M059J (cell line): Measurements from ENCODE around the gene CPTP. TPM values are rescaled to one million over a fixed set of nuclear protein-coding genes. Genes with fewer than 3 reads are reported as not detected.
A peak's percentile ranks its signal among the peaks of the same experiment; 100 is the strongest.
"Not testable (repeated sequence)": the region's sequence is repeated elsewhere in the genome, so short reads cannot be mapped to it uniquely, and the experiment has no call there.

Source experiments
- DNase-seq: peaks from one replicate; pipeline ENCODE4 v3.0.0-alpha.2; 2012; ENCODE audit warnings: low read depth
- total RNA-seq: library from RNA; depleted of rRNA; stranded (reverse); fragments of >200 nt; shearing (Covaris generic); gene quantifications from 2 replicates; pipeline ENCODE4 v1.2.3, GENCODE V29; 2014

Gene CPTP
- total RNA-seq, 1 experiment from 2014 or later: 35.1 TPM

- DNase-seq: no peak
Measured at GRCh38 chr1:1306661-1307260, 17.8 kb upstream of the CPTP start.

DNA sequence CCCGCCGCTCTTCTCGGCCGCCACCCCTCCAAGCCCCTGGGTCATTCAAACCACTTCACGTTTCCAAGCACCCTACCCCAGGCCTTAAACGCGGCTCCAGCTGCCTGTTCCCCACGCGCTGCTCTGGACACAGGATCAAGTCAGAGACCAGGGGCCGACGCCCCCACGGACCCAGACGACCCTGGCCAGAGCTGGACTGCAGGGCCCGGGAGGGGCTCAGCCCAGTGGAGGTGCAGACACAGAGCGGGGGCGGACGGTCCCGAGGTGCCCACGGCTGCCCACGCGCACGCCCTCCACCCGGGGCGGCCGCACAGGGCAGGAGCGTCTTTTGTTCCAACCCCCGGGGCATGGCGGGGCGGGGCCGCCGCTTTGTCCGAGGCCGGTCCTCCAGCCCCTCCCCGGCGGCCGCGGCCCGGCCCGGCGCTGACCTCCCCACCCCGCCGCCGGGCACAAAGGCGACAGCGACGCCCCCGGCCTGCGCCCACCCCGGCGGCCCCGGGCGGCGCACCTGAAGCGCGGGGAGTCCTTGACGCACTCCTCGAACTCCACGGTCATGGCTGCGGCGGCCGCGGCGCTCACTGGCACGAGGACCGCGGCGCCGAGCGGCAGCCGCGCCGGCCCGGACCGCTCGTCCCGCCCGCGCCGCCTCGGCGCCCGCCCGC, 17.2 kb upstream of the CPTP start:
- peak; percentile 47 for DNase-seq

- DNase-seq: peak; percentile 88
Measured at GRCh38 chr1:1307923-1308755, 16.5 kb upstream of the CPTP start, which contains the start of the genes ACAP3 and PUSL1. Gene ACAP3, minus strand, starts transcription at chr1:1307930. Its CDS starts 115 bp downstream, at chr1:1307815. Gene PUSL1, plus strand, starts transcription at chr1:1308597. Its CDS starts 47 bp downstream, at chr1:1308644.

DNA sequence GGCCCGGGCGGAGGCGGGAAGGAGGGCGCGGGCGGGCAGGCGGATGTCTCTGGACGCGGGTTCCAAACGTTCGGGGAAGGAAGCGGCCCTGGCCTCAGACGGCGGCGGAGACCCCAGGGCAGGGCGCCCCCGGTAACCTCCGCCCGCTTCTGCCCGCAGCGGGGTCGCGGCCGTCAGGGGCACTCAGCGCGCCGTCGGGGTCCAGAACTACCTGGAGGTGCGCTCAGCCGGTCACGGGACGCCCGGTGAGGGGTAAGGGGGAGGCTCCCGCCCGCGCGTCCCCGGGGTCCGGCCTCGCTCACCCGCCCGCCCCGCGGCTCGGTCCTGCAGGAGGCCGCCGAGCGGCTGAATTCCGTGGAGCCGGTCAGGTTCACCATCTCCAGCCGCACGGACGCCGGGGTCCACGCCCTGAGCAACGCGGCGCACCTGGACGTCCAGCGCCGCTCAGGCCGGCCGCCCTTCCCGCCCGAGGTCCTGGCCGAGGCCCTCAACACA, 15.8 kb upstream of the CPTP start:
- no peak for DNase-seq

DNA sequence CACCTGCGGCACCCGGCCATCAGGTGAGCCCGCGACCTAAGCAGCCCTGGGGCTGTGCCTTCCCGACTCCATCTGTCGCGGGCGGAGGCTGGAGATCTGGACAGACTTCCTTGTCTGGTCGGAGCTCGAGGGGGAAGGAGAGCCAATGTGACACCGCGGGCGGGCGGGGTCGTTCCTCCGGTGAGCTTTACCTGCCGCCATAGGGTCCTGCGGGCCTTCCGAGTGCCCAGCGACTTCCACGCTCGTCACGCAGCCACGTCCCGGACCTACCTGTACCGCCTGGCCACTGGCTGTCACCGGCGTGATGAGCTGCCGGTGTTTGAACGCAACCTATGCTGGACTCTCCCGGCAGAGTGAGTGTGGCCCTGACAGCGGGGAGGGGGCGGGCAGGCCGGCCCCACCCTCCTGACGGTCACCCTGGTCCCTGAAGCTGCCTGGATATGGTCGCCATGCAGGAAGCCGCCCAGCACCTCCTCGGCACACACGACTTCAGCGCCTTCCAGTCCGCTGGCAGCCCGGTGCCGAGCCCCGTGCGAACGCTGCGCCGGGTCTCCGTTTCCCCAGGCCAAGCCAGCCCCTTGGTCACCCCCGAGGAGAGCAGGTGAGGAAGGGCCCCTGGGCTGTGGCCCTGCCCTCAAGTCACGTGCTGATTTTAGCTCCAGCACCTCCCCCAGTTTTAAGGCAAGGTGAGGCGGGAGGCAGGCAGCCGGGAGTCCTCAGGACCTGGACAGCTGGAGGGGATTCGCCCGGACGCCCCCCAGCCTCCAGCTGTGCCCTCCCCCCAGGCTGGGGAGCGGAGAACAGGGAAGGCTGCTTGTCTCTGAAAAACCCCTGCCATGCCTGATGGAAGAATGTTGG, 15.1 kb upstream of the CPTP start:
- DNase-seq: no peak

DNA sequence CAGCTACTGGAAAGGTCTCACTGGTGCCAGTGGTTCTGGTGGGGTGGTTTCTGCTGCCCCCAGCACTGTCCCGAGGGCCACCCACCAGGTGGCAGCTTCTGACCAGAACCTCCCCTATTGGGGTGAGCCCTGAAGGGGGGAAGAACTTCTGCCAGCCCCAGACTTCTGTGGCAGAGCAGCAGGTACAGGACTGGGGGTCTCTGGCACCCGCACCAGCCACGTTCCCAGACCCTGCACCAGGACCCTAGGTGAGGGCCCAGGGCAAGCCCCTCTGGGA, 14.6 kb upstream of the CPTP start:
- DNase-seq: no peak

GRCh38 chr1:1310476-1311053, 14.0 kb upstream of the CPTP start:
- DNase-seq: no peak

DNA sequence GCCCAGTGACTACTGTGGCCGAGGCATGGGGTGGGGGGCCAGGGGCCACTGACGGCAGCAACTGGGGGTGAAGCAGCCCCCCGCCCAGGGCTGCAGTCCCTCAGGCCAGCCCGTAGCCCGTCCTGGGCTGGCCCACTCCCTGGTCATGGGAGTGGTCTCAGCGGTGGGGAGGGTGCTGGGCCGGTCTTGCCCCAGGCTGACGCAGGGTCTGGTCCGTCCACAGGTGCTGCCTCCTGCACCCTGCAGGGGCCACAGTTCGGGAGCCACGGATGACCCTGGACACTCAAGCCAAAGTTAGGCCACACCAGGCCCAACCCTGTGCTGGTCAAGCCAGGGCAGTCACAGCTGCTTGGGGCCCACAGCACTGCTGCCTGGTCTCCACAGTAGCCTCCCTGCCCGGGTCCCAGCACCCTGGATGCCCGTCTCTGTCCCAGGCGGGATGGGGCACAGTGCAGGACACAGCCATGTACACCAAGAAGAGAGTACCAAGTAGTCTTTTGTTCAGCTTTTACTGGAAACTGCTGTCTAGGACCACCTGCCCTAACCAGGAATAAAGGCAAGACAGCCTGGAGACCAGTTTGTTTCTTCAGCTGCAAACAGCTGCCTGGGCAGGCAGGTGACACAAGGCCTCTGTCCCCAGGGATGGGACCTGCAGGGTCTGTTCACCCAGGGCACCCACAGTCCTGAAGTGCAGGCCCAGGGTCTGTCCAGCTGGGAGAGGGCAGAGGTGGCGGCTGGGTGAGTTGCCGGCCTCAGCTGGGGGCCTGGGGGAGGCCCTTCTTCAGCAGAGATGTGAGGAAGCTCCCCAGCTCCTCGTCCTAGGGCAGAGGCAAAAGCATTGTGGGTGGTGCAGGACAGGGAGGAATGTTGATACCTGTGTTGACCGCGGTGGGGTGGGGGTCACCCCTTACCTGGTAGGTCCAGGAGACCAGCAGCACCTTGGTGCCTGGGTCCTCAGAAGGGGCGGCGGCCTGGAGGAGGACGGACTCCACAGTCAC, 13.2 kb upstream of the CPTP start:
- no peak for DNase-seq

DNA sequence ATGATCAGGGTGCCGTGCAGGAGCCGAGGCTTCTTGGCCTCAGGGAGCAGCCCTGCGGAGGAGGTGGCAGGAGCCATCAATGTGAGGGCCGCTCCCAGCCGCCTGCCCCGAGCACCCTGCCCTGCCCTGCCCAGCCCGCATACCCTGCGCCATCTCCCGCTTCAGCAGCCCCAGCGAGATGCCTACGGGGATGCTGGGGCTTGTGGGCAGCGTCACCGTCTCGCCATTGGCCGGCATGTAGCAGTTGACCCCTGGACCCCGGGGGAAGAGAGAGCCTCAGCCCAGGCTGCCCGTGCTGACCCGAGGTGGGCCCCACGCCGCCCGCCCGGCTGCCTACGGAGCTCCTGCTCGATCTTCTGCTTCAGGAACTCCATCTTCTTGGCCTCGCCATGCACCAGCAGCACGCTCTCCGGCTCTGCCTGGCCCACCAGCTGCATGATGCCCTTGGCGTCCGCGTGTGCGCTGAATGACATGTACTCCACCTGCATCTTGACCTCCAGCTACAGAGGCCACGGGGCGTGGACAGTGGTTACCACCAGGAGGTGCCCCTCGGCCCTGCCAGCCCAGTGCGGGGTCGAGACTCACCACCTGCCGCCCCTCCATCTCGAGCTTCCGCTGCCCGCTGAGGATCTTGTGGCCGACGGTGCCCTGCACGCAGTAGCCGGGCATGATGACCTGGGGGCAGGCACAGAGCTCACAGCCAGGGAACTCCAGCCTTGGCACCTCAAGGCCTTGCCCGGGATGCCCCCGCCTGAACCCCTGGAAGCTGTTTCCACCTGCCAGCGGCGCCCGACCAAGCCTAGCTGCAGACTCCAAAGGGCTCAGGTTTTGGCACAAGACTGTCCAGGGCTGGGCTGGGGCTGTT, 11.9 kb upstream of the CPTP start:
- DNase-seq: no peak

DNA sequence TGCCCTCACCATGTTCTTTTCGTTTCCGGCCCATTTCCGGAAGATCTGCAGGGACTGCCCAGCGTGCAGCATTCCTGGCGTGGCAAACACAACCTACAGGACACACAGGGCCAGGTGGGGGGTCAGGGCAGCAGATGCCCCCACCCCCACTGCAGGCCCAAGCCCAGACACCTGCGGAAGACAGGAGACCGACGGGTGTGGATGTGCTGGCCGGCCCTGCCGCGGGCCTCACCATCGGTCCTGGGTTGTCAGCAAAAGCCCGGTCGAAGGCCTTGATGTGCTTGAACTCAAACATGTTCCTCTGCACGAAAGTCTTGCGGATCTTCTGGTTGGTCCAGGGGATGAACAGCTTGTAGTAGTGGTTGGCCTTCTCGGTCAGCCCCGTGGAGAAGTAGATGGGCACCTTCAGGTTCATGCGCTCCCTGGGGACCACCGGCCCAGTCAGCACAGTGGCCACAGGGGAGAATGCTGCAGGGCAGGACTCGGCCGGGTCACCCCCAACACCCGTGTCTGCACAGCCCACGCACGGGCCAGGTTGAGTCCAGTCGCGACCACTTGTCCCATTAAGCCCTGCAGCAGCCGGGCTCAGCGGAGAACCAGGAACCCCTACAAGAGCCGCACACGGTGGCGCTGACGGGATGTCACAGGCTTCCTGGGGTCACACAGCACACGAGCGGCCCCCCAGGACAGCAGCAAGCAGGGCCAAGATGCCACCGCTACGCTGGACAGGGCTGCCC, 10.9 kb upstream of the CPTP start:
- no peak for DNase-seq

- no peak for DNase-seq
Measured at GRCh38 chr1:1314237-1314586, 10.4 kb upstream of the CPTP start.

- DNase-seq: no peak
Measured at GRCh38 chr1:1314678-1315335, 9.8 kb upstream of the CPTP start.

DNA sequence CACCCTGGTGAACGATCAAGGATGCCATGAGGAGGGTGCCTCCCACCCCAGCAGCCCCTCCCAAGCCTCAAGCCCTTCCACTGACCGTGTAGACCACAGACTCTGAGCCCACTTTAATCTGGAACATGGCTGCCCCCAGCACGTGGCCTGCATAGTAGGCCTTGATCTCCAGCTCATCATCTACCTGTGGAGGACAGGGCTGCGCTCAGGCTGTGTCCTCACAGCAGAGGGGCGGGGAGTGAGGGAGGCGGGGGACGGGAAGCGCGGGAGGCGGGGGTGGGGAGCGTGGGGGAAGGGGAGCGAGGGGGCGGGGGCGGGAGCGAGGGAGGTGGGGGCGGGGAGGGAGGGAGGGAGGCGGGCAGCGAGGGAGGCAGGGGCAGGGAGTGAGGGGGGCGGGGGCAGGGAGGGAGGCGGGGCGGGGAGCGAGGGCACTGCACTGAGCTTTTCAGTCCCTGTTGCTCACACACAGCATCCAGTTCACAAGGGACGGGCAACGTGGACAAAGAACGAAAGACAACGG, 9.1 kb upstream of the CPTP start:
- no peak for DNase-seq

GRCh38 chr1:1316199-1316598, 8.4 kb upstream of the CPTP start:
- not testable (repeated sequence) for DNase-seq

- no peak for DNase-seq
Measured at GRCh38 chr1:1317420-1317819, 7.2 kb upstream of the CPTP start.

- DNase-seq: peak; percentile 98
Measured at GRCh38 chr1:1318131-1318652, 6.4 kb upstream of the CPTP start.
